ENCODE data around the gene HOXD8. TPM values are rescaled to one million over a fixed set of nuclear protein-coding genes. Genes with fewer than 3 reads are reported as not detected.

The HOXD8 gene
- total RNA-seq, 1 experiment from 2014 or later, result not detected

- no peak for DNase-seq (ENCODE audit: low spot score)
Measured at GRCh38 chr2:176159663-176160250, 30.3 kb downstream of the HOXD8 start.

GRCh38 chr2:176160251-176160985, 30.9 kb downstream of the HOXD8 start:
- DNase-seq (ENCODE audit: low spot score), result no peak

GRCh38 chr2:176160986-176161824, 31.7 kb downstream of the HOXD8 start:
- no peak for DNase-seq (ENCODE audit: low spot score)

- DNase-seq (ENCODE audit: low spot score), result no peak
Measured at GRCh38 chr2:176161825-176162626, 32.5 kb downstream of the HOXD8 start.

GRCh38 chr2:176162911-176163671, 33.6 kb downstream of the HOXD8 start:
- no peak for DNase-seq (ENCODE audit: low spot score)

- no peak for DNase-seq (ENCODE audit: low spot score)
Measured at GRCh38 chr2:176163672-176164056, 34.2 kb downstream of the HOXD8 start.

- no peak for DNase-seq (ENCODE audit: low spot score)
Measured at GRCh38 chr2:176164201-176164600, 34.7 kb downstream of the HOXD8 start.

GRCh38 chr2:176164611-176165369, 35.3 kb downstream of the HOXD8 start:
- DNase-seq (ENCODE audit: low spot score), result no peak

- no peak for DNase-seq (ENCODE audit: low spot score)
Measured at GRCh38 chr2:176165370-176166050, 36.0 kb downstream of the HOXD8 start.

GRCh38 chr2:176166272-176166671, 36.8 kb downstream of the HOXD8 start:
- DNase-seq (ENCODE audit: low spot score), result no peak

GRCh38 chr2:176167398-176167797, 37.9 kb downstream of the HOXD8 start:
- no peak for DNase-seq (ENCODE audit: low spot score)

GRCh38 chr2:176169181-176169580, 39.7 kb downstream of the HOXD8 start:
- DNase-seq (ENCODE audit: low spot score), result no peak

- no peak for DNase-seq (ENCODE audit: low spot score)
Measured at GRCh38 chr2:176169711-176170110, 40.2 kb downstream of the HOXD8 start.

- DNase-seq (ENCODE audit: low spot score), result no peak
Measured at GRCh38 chr2:176170602-176171305, 41.2 kb downstream of the HOXD8 start.

GRCh38 chr2:176171351-176172006, 42.0 kb downstream of the HOXD8 start:
- DNase-seq (ENCODE audit: low spot score), result no peak

- no peak for DNase-seq (ENCODE audit: low spot score)
Measured at GRCh38 chr2:176172007-176172894, 42.7 kb downstream of the HOXD8 start.

GRCh38 chr2:176172895-176173566, 43.5 kb downstream of the HOXD8 start:
- no peak for DNase-seq (ENCODE audit: low spot score)

Measured in H4 (cell line).